ENCODE results near the gene HMGA1. TPM values are rescaled to one million over a fixed set of nuclear protein-coding genes. Genes with fewer than 3 reads are reported as not detected.

Gene HMGA1
- total and polyA plus RNA-seq, 8 donors, result 17.0 to 38.7 (median 21.5) TPM

- H3K27me3 ChIP-seq, result no peaks in the 10 kb centered on the region
- no peaks in the 10 kb centered on the region for H3K9me3 ChIP-seq
- FAIRE-seq (no peak), ATAC-seq (no peak), DNase-seq (no peak)
- no peaks in the 10 kb centered on the region for H3K36me3 ChIP-seq
- no peak overlapping the region for H3K4me3 ChIP-seq
- TF ChIP-seq CTCF (IDR thresholded peaks at IDR 0.05), result no peak
- H3K4me1 ChIP-seq, result no peaks in the 10 kb centered on the region
- WGBS, 2 donors, result 96 to 97% methylated on average over 5 of the region's 5 CpGs
- no peak overlapping the region for H3K27ac ChIP-seq
- intact Hi-C loops (cut with DNase I), result no loop called here
Observed at GRCh38 chr6:34278833-34279232, 42.2 kb downstream of the HMGA1 start.

- WGBS, 2 donors, result 93 to 97% methylated on average over 4 of the region's 4 CpGs
- DNase-seq, result no peak
- no peaks in the 10 kb centered on the region for H3K9me3 ChIP-seq
- FAIRE-seq, result no peak
- TF ChIP-seq CTCF (IDR thresholded peaks at IDR 0.05), result no peak
- no peak overlapping the region for H3K4me3 ChIP-seq
- no peaks in the 10 kb centered on the region for H3K4me1 ChIP-seq
- intact Hi-C loops (cut with DNase I), result no loop called here
- H3K27ac ChIP-seq, result no peak overlapping the region
- no peaks in the 10 kb centered on the region for H3K36me3 ChIP-seq
- no peaks in the 10 kb centered on the region for H3K27me3 ChIP-seq
- ATAC-seq, result no peak
Observed at GRCh38 chr6:34280216-34280615, 43.5 kb downstream of the HMGA1 start.

- 89 to 90% methylated on average over 6 of the region's 6 CpGs for WGBS, 2 donors
- TF ChIP-seq CTCF (IDR thresholded peaks at IDR 0.05), result no peak
- intact Hi-C loops (cut with DNase I), result no loop called here
Observed at GRCh38 chr6:34281702-34282334, 45.1 kb downstream of the HMGA1 start.

GRCh38 chr6:34284563-34285447 is 48.1 kb downstream of the HMGA1 start:
- Histone ChIP-seq H3K4me1 (peaks cover 0 to 9% (median 0%) of the 10 kb centered on the region in 3 donors), H3K27ac (peak overlapping the region in 3 of 4 donors; percentile 47 to 59 (median 47)), H3K9me3 (no peaks in the 10 kb centered on the region), H3K27me3 (no peaks in the 10 kb centered on the region), H3K4me3 (no peak overlapping the region), H3K36me3 (no peaks in the 10 kb centered on the region)
- DNase-seq, result peak in 1 of 6 donors; percentile 46
- ATAC-seq, result peak in 3 of 4 donors; percentile 58 to 79 (median 77)
- TF ChIP-seq CTCF (IDR thresholded peaks at IDR 0.05), result no peak
- WGBS, 2 donors, result 84 to 90% methylated on average over 4 of the region's 4 CpGs
- intact Hi-C loops (cut with DNase I), result no loop called here
- no peak for FAIRE-seq

More at GRCh38 chr6:34281702-34282334, 45.1 kb downstream of the HMGA1 start:
- H3K4me3 ChIP-seq, result no peak overlapping the region
- no peaks in the 10 kb centered on the region for H3K27me3 ChIP-seq
- ATAC-seq (no peak), DNase-seq (no peak), FAIRE-seq (no peak)
- no peaks in the 10 kb centered on the region for H3K36me3 ChIP-seq
- no peak overlapping the region for H3K27ac ChIP-seq
- H3K9me3 ChIP-seq, result no peaks in the 10 kb centered on the region
- peaks cover 0 to 3% (median 0%) of the 10 kb centered on the region in 3 donors for H3K4me1 ChIP-seq

Measured in pancreas (tissue), 10 donors.